NCI-H2196 treated with DMSO at 0.1 percent for 48 hours (cell line): ENCODE measurements around the gene YOD1.

ENCODE experiments used
- DNase-seq: peaks from one replicate; lab custom pipeline; 2025; ENCODE audit not compliant: unreplicated experiment; lab: John Stamatoyannopoulos, UW

Gene YOD1

GRCh38 chr1:207051191-207051943 lies at the start of gene YOD1:
TSS of gene YOD1 (minus strand) at chr1:207051208. CDS start at chr1:207051030, 178 bp downstream.
- peak; percentile 32 for DNase-seq

DNA sequence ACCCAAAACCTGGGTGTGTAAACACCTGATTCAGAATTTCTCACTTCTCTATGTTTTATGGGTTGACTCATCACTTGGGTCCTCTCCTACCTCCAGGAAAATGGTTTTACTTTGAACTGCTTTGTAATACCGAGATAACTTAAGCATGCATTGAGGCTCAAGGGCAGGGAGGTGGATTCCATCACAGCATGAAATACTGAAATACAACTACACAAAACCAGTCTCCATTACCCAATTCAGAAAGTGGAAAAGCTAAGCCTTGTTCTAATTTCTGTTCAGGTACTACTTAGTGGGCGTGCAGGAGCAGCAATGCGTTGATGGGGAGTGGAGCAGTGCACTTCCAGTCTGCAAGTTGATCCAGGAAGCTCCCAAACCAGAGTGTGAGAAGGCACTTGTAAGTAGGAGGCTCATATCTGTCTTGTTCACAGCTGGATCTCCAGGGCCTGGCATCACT lies 46.9 kb upstream of the YOD1 start:
- DNase-seq = no peak

- no peak for DNase-seq
Measured at GRCh38 chr1:207093944-207094343, 42.9 kb upstream of the YOD1 start.

GRCh38 chr1:207091200-207091908 lies 40.3 kb upstream of the YOD1 start:
- DNase-seq = no peak

GRCh38 chr1:207089627-207090355 lies 38.8 kb upstream of the YOD1 start:
- no peak for DNase-seq

DNA sequence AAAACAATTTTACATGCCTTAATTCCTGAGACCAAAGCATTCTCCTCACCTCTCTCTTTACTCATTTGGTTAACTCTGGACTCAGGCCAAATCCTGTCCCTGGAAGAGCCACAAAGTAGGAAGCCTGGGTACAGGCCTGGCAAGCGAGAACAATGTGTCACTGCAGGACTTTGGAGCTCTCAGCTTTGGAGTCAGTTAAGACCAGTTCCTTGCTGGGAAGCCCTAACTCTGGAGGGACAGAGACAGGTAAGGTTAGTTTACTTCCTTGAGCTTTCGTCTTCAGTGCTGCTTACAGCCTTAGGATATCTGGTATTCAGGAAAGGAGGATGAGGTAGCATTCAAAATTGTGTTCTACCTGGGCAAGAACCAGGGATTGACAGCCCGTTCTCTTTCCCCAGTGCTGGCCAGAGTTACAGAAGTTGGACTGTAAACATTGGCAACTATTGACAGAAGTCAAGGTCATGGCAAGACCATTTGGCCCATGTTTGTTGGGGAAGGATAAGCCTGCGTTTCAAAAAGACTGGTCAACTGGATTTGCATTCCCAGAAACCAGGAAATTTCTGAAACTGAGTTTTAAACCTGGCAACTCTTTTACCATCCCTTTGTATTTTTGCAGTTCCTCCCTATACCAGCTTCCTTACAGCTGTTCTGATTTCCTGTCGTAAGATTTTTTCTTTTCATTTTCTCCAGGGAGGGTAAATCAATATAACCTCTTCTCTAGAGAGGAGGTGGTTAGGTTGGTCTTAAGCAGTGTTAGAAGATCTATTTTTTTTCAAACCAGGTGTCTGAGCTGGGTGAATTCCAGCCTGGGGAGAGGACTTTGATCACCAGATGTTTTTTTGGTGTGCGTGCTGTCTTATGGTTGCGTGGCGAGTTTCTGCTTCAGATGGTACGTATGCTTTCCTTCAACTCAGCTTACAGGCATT lies 38.0 kb upstream of the YOD1 start, which contains the start of gene C4BPB:
TSS of gene C4BPB (plus strand) at position 160 of the 926 bp plus-strand sequence. CDS start at position 832, 672 bp downstream.
- no peak for DNase-seq

GRCh38 chr1:207088161-207088560 lies 37.2 kb upstream of the YOD1 start:
- no peak for DNase-seq

DNA sequence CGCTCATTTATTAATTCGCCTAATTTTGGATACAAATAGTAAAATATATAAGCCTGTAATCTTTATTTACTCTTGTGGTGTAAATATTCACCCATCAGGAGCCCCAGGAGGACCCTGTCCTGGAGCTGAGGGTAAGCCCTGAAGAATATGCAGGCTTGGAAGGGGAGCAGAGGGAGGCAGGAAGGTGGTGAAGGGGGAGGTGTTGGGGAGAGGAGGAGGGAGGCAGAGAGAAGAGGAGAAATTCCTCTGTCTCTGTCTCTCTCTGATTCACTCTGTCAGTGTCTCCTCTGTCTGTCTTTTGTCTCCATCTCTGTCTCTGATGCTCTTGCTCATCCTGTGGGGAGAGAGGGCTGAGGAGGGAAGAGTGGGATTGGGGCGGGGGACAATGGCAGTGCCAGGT lies 34.9 kb upstream of the YOD1 start:
- DNase-seq = no peak

- DNase-seq = peak; percentile 16
Measured at GRCh38 chr1:207084701-207085180, 33.7 kb upstream of the YOD1 start.

DNA sequence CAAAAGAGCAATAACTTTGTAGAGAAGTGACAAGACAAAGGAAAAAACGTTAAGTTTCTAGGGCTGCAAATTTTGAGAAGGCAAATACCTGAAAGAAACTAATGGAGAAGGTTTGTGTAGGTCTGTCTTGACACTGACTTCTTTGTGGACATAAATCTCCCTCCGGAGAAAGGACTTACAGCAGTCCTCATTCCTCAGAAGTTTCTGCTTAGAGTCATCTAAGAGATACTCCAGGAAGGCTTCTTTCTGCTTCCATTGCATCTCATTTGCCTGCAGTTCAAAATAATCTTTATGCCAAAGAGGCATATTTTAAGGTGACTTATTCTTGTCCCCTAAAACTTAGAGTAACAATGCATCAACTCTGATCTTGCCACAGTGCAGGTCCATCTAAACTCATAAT lies 33.2 kb upstream of the YOD1 start:
- DNase-seq = no peak

GRCh38 chr1:207081806-207082205 lies 30.8 kb upstream of the YOD1 start:
- DNase-seq = no peak

- no peak for DNase-seq
Measured at GRCh38 chr1:207081088-207081487, 30.1 kb upstream of the YOD1 start.

DNA sequence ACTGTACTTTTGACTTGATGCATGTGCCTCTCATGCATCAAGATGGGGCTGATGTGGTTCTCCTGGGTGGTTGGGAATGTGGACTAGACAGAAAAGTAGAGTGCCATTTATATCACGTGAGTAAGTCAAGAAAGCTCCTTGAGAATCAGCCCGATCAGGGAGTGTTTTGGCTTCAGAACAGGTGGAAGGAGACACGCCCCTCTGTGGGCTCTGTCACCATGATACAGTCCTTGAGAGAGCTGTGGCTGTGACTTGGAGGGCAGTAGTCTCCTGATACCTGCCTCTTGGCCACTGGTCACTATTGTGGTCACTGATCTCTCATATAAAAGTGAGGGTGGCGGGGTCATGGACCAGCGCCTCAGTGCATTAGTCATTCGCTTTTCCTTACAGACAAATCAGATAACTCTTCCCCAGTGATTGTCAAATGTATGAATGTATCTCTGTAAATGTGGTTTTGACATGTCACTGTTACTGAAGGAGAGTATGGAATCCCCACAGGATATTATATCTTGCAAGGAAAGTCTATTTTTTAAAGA lies 28.8 kb upstream of the YOD1 start:
- DNase-seq = no peak

- DNase-seq = no peak
Measured at GRCh38 chr1:207078578-207079132, 27.6 kb upstream of the YOD1 start.

- DNase-seq = peak; percentile 39
Measured at GRCh38 chr1:207077470-207078377, 26.7 kb upstream of the YOD1 start.

GRCh38 chr1:207077012-207077411 lies 26.0 kb upstream of the YOD1 start:
- no peak for DNase-seq

- no peak for DNase-seq
Measured at GRCh38 chr1:207076181-207076955, 25.4 kb upstream of the YOD1 start.
